SK-N-MC (cell line): ENCODE measurements around the gene DGKI.

Experiments used
- EZH2 ChIP-seq: fragments of 200-600 bp; sonication (generic); IDR thresholded peaks from one replicate; pipeline ENCODE4 v1.6.1; 2017; ENCODE audit warnings: antibody characterized with exemption
- POLR2AphosphoS5 ChIP-seq: IDR thresholded peaks from 2 replicates; pipeline ENCODE4 v1.6.1; 2012; ENCODE audit warnings: mild to moderate bottlenecking, low read depth, low read length, borderline replicate concordance

DNA sequence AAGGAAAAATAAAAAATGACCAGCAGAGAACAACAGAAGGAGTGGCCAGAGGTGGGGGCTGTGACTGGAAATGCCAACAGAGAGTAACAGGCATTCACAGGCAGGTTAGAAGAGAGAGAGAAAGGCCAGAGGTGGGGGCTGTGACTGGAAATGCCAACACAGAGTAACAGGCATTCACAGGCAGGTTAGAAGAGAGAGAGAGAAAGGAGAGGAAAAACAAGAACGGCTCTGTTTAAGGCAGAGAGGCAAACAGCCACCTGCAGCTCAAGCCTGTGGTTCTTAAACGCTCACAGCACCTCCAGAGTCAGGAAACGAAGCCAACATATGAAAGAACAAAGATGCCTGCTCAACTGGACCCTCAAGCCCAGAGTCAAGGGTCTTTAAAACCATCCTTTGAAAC, 39.5 kb upstream of the DGKI start:
- TF ChIP-seq POLR2AphosphoS5 = no peak
- no peak for TF ChIP-seq EZH2
